ENCODE data around the gene CC2D2A.
"Not testable (repeated sequence)": the region's sequence is repeated elsewhere in the genome, so short reads cannot be mapped to it uniquely, and the experiment has no call there.

CC2D2A gene

GRCh38 chr4:15500701-15501100 lies 31.0 kb downstream of the CC2D2A start:
- DNase-seq (ENCODE audit: insufficient read length) = no peak
- no peak for FAIRE-seq
- TF ChIP-seq TAF1 (IDR thresholded peaks at IDR 0.05; ENCODE audit: borderline replicate concordance, low read depth, low read length) = no peak
- no peak for TF ChIP-seq POLR2AphosphoS5 (IDR thresholded peaks at IDR 0.05; ENCODE audit: low read depth, low read length)

- TF ChIP-seq POLR2AphosphoS5 (IDR thresholded peaks at IDR 0.05; ENCODE audit: low read depth, low read length) = no peak
- no peak for TF ChIP-seq POLR2A (IDR thresholded peaks at IDR 0.05; ENCODE audit: low read depth, low read length)
- no peak for TF ChIP-seq TAF1 (IDR thresholded peaks at IDR 0.05; ENCODE audit: borderline replicate concordance, low read depth, low read length)
- DNase-seq (ENCODE audit: insufficient read length) (no peak), FAIRE-seq (no peak)
Measured at GRCh38 chr4:15501941-15502340, 32.3 kb downstream of the CC2D2A start.

- TF ChIP-seq POLR2AphosphoS5 (IDR thresholded peaks at IDR 0.05; ENCODE audit: low read depth, low read length) = no peak
- no peak for TF ChIP-seq POLR2A (IDR thresholded peaks at IDR 0.05; ENCODE audit: low read depth, low read length)
- FAIRE-seq (no peak), DNase-seq (ENCODE audit: insufficient read length) (no peak)
Measured at GRCh38 chr4:15502384-15502783, 32.7 kb downstream of the CC2D2A start.

- no peak for TF ChIP-seq TAF1 (IDR thresholded peaks at IDR 0.05; ENCODE audit: borderline replicate concordance, low read depth, low read length)
- TF ChIP-seq POLR2A (IDR thresholded peaks at IDR 0.05; ENCODE audit: low read depth, low read length) = no peak
- TF ChIP-seq POLR2AphosphoS5 (IDR thresholded peaks at IDR 0.05; ENCODE audit: low read depth, low read length) = no peak
- FAIRE-seq = no peak
- DNase-seq (ENCODE audit: insufficient read length) = no peak
Measured at GRCh38 chr4:15504041-15504440, 34.4 kb downstream of the CC2D2A start.

- TF ChIP-seq POLR2AphosphoS5 (IDR thresholded peaks at IDR 0.05; ENCODE audit: low read depth, low read length) (no peak), TAF1 (IDR thresholded peaks at IDR 0.05; ENCODE audit: borderline replicate concordance, low read depth, low read length) (no peak), POLR2A (IDR thresholded peaks at IDR 0.05; ENCODE audit: low read depth, low read length) (no peak)
- DNase-seq (ENCODE audit: insufficient read length) (no peak), FAIRE-seq (no peak)
Measured at GRCh38 chr4:15506464-15506863, 36.8 kb downstream of the CC2D2A start.

GRCh38 chr4:15507679-15508078 lies 38.0 kb downstream of the CC2D2A start:
- DNase-seq (ENCODE audit: insufficient read length) = no peak
- TF ChIP-seq POLR2A (IDR thresholded peaks at IDR 0.05; ENCODE audit: low read depth, low read length) = no peak
- no peak for TF ChIP-seq POLR2AphosphoS5 (IDR thresholded peaks at IDR 0.05; ENCODE audit: low read depth, low read length)
- no peak for TF ChIP-seq TAF1 (IDR thresholded peaks at IDR 0.05; ENCODE audit: borderline replicate concordance, low read depth, low read length)
- no peak for FAIRE-seq

GRCh38 chr4:15510961-15511360 lies 41.3 kb downstream of the CC2D2A start:
- no peak for TF ChIP-seq POLR2AphosphoS5 (IDR thresholded peaks at IDR 0.05; ENCODE audit: low read depth, low read length)
- TF ChIP-seq POLR2A (IDR thresholded peaks at IDR 0.05; ENCODE audit: low read depth, low read length) = no peak
- no peak for TF ChIP-seq TAF1 (IDR thresholded peaks at IDR 0.05; ENCODE audit: borderline replicate concordance, low read depth, low read length)
- FAIRE-seq = no peak
- no peak for DNase-seq (ENCODE audit: insufficient read length)

GRCh38 chr4:15513545-15513944 lies 43.9 kb downstream of the CC2D2A start:
- no peak for DNase-seq (ENCODE audit: insufficient read length)
- no peak for FAIRE-seq
- TF ChIP-seq TAF1 (IDR thresholded peaks at IDR 0.05; ENCODE audit: borderline replicate concordance, low read depth, low read length) (no peak), POLR2A (IDR thresholded peaks at IDR 0.05; ENCODE audit: low read depth, low read length) (no peak), POLR2AphosphoS5 (IDR thresholded peaks at IDR 0.05; ENCODE audit: low read depth, low read length) (no peak)

GRCh38 chr4:15515106-15515505 lies 45.4 kb downstream of the CC2D2A start:
- TF ChIP-seq POLR2A (IDR thresholded peaks at IDR 0.05; ENCODE audit: low read depth, low read length) = no peak
- no peak for TF ChIP-seq TAF1 (IDR thresholded peaks at IDR 0.05; ENCODE audit: borderline replicate concordance, low read depth, low read length)
- no peak for TF ChIP-seq POLR2AphosphoS5 (IDR thresholded peaks at IDR 0.05; ENCODE audit: low read depth, low read length)
- DNase-seq (ENCODE audit: insufficient read length) (no peak), FAIRE-seq (no peak)

- no peak for DNase-seq (ENCODE audit: insufficient read length)
- no peak for FAIRE-seq
- TF ChIP-seq POLR2A (IDR thresholded peaks at IDR 0.05; ENCODE audit: low read depth, low read length) = no peak
- no peak for TF ChIP-seq POLR2AphosphoS5 (IDR thresholded peaks at IDR 0.05; ENCODE audit: low read depth, low read length)
- no peak for TF ChIP-seq TAF1 (IDR thresholded peaks at IDR 0.05; ENCODE audit: borderline replicate concordance, low read depth, low read length)
Measured at GRCh38 chr4:15516494-15516893, 46.8 kb downstream of the CC2D2A start.

GRCh38 chr4:15517681-15518080 lies 48.0 kb downstream of the CC2D2A start:
- FAIRE-seq; DNase-seq (ENCODE audit: insufficient read length): not testable (repeated sequence)

- no peak for TF ChIP-seq POLR2AphosphoS5 (IDR thresholded peaks at IDR 0.05; ENCODE audit: low read depth, low read length)
- no peak for TF ChIP-seq POLR2A (IDR thresholded peaks at IDR 0.05; ENCODE audit: low read depth, low read length)
- DNase-seq (ENCODE audit: insufficient read length) (no peak), FAIRE-seq (no peak)
Measured at GRCh38 chr4:15521442-15522039, 51.9 kb downstream of the CC2D2A start.

GRCh38 chr4:15525080-15525479 lies 55.4 kb downstream of the CC2D2A start:
- DNase-seq (ENCODE audit: insufficient read length) (no peak), FAIRE-seq (no peak)
- no peak for TF ChIP-seq TAF1 (IDR thresholded peaks at IDR 0.05; ENCODE audit: borderline replicate concordance, low read depth, low read length)
- TF ChIP-seq POLR2A (IDR thresholded peaks at IDR 0.05; ENCODE audit: low read depth, low read length) = no peak
- no peak for TF ChIP-seq POLR2AphosphoS5 (IDR thresholded peaks at IDR 0.05; ENCODE audit: low read depth, low read length)
